IMR-90 (cell line): ENCODE results near the gene DLG5. TPM values are rescaled to one million over a fixed set of nuclear protein-coding genes. Genes with fewer than 3 reads are reported as not detected.

Source experiments
- ATAC-seq: fragments of 200-7000 bp; cut with Tn5 transposase; 2 replicates; pipeline ENCODE4 v1.9.1; 2020; ENCODE audit warnings: low read depth, mild to moderate bottlenecking, moderate library complexity
- BruUV-seq: library from RNA; stranded (reverse); fragments of 400-500 nt; replicated peaks from 2 replicates; lab custom pipeline; 2021; lab: Mats Ljungman, UMichigan
- CTCF ChIA-PET: fragments of 300-600 bp; formaldehyde crosslinking; extraction: SDS; loops from one replicate; lab custom pipeline; 2021; ENCODE audit warnings: antibody characterized with exemption; lab: Yijun Ruan, JAX
- POLR2A ChIA-PET: fragments of 300-600 bp; sonication (Branson Sonifier 250); formaldehyde crosslinking; loops from one replicate; lab custom pipeline; 2022; ENCODE audit warnings: antibody characterized with exemption; ENCODE audit not compliant: unreplicated experiment; lab: Charles Lee
- DNase-seq: peaks from one replicate; pipeline ENCODE4 v3.0.0; 2013
- H2AFZ ChIP-seq: replicated peaks from 2 replicates; pipeline ENCODE3; 2013; ENCODE audit warnings: low read length, mild to moderate bottlenecking; ENCODE audit not compliant: poor library complexity
- H2AK5ac ChIP-seq: 2 replicates; pipeline ENCODE4 v1.6.1; 2013; ENCODE audit warnings: low read depth, low read length, inconsistent platforms
- H2AK9ac ChIP-seq: replicated peaks from 2 replicates; pipeline ENCODE3; 2013; ENCODE audit warnings: mild to moderate bottlenecking, low read depth, low read length, moderate library complexity; ENCODE audit not compliant: poor library complexity
- H2BK120ac ChIP-seq: 2 replicates; pipeline ENCODE4 v1.6.1; 2013; ENCODE audit warnings: low read depth, low read length, inconsistent platforms
- H2BK15ac ChIP-seq: 3 replicates; pipeline ENCODE4 v1.6.1; 2013; ENCODE audit warnings: low read depth, low read length, inconsistent platforms
- H2BK20ac ChIP-seq: 2 replicates; pipeline ENCODE4 v1.6.1; 2013; ENCODE audit warnings: low read depth, mild to moderate bottlenecking, inconsistent platforms, low read length, moderate library complexity
- H2BK5ac ChIP-seq: 2 replicates; pipeline ENCODE4 v1.6.1; 2013; ENCODE audit warnings: mild to moderate bottlenecking, low read depth, low read length, inconsistent platforms; ENCODE audit not compliant: poor library complexity, severe bottlenecking
- H3K14ac ChIP-seq: replicated peaks from 2 replicates; pipeline ENCODE4 v1.6.1; 2013; ENCODE audit warnings: low read depth, low read length, inconsistent platforms
- H3K18ac ChIP-seq: 2 replicates; pipeline ENCODE4 v1.6.1; 2013; ENCODE audit warnings: low read depth, low read length, control low read depth
- H3K23ac ChIP-seq: 2 replicates; pipeline ENCODE4 v1.6.1; 2013; ENCODE audit warnings: low read depth, low read length, inconsistent platforms
- H3K27ac ChIP-seq: 2 replicates; pipeline ENCODE4 v1.5.1; 2013; ENCODE audit warnings: mild to moderate bottlenecking, control low read depth, low read length; ENCODE audit not compliant: insufficient read depth
- H3K27me3 ChIP-seq: 2 replicates; pipeline ENCODE4 v1.6.1; 2013; ENCODE audit warnings: low read length; ENCODE audit not compliant: control insufficient read depth, insufficient read depth
- H3K36me3 ChIP-seq: 2 replicates; pipeline ENCODE4 v1.6.1; 2013; ENCODE audit warnings: low read length, mixed read lengths; ENCODE audit not compliant: control insufficient read depth, insufficient read depth
- H3K4ac ChIP-seq: 2 replicates; pipeline ENCODE4 v1.6.1; 2013; ENCODE audit warnings: low read depth, low read length, inconsistent platforms
- H3K4me1 ChIP-seq: 2 replicates; pipeline ENCODE4 v1.6.1; 2013; ENCODE audit warnings: low read length, mixed read lengths; ENCODE audit not compliant: control insufficient read depth, insufficient read depth
- H3K4me2 ChIP-seq: 2 replicates; pipeline ENCODE4 v1.6.1; 2013; ENCODE audit warnings: low read depth, mild to moderate bottlenecking, control low read depth, low read length, moderate library complexity
- H3K4me3 ChIP-seq: 2 replicates; pipeline ENCODE4 v1.5.1; 2013; ENCODE audit warnings: low read depth, mild to moderate bottlenecking, control low read depth, low read length, moderate library complexity; ENCODE audit not compliant: insufficient read depth
- H3K56ac ChIP-seq: 2 replicates; pipeline ENCODE4 v1.6.1; 2013; ENCODE audit warnings: low read length, inconsistent platforms; ENCODE audit not compliant: insufficient read depth; ENCODE audit errors: extremely low read depth
- H3K79me1 ChIP-seq, 2 experiments: 2 replicates each; pipeline ENCODE4 v1.6.1; 2013; ENCODE audit warnings: low read length in 2 of 2, inconsistent platforms in 1 of 2, low read depth in 1 of 2
- H3K9ac ChIP-seq: 2 replicates; pipeline ENCODE4 v1.6.1; 2013; ENCODE audit warnings: low read depth, low read length, control low read depth
- H3K9me1 ChIP-seq: 2 replicates; pipeline ENCODE4 v1.6.1; 2013; ENCODE audit warnings: low read length, inconsistent platforms; ENCODE audit not compliant: insufficient read depth
- H3K9me3 ChIP-seq: 2 replicates; pipeline ENCODE4 v1.6.1; 2013; ENCODE audit warnings: low read length; ENCODE audit not compliant: control insufficient read depth, insufficient read depth
- H4K20me1 ChIP-seq: 2 replicates; pipeline ENCODE4 v1.6.1; 2013; ENCODE audit warnings: low read length, inconsistent platforms; ENCODE audit not compliant: insufficient read depth
- H4K5ac ChIP-seq: 2 replicates; pipeline ENCODE4 v1.6.1; 2013; ENCODE audit warnings: mild to moderate bottlenecking, low read depth, low read length, control low read depth
- H4K8ac ChIP-seq, 2 experiments: 2 replicates each; pipeline ENCODE4 v1.6.1; 2013; ENCODE audit warnings: low read depth in 2 of 2, low read length in 2 of 2, control low read depth in 1 of 2, inconsistent platforms in 1 of 2
- H4K91ac ChIP-seq: 2 replicates; pipeline ENCODE4 v1.6.1; 2013; ENCODE audit warnings: low read depth, low read length, inconsistent platforms; ENCODE audit not compliant: insufficient read depth
- CHD1 ChIP-seq: IDR thresholded peaks from 2 replicates; pipeline ENCODE4 v1.6.1; 2012; ENCODE audit warnings: low read depth, low read length, improper control_type of control experiment
- MAFK ChIP-seq: IDR thresholded peaks from 2 replicates; pipeline ENCODE4 v1.6.1; 2012; ENCODE audit warnings: low read depth, low read length, improper control_type of control experiment
- POLR2A ChIP-seq: IDR thresholded peaks from 2 replicates; pipeline ENCODE4 v1.6.1; 2012; ENCODE audit warnings: mild to moderate bottlenecking, low read depth, low read length
- RFX5 ChIP-seq: IDR thresholded peaks from 2 replicates; pipeline ENCODE4 v1.8.0; 2012; ENCODE audit warnings: low read depth, mild to moderate bottlenecking, low read length, moderate library complexity
- WGBS, 2 experiments: methylation state at CpG; one replicate each; pipeline versions ENCODE4 v1.1.5 to v1.1.7; 2013; ENCODE audit warnings: missing lambda C conversion rate in 2 of 2; ENCODE audit not compliant: insufficient read length in 1 of 2; ENCODE audit errors: extremely low coverage in 2 of 2; 5-methylcytosine and 5-hydroxymethylcytosine counted together
- dilution Hi-C: fragments of 300-500 bp; cut with HindIII; formaldehyde crosslinking; loops from one replicate; pipeline ENCODE4 v1.14.3; 2018; ENCODE audit warnings: low sequenced_read_pairs; ENCODE audit not compliant: unreplicated experiment
- in situ Hi-C: fragments of 300-500 bp; cut with MboI; formaldehyde crosslinking; loops from 3 replicates; pipeline ENCODE4 v1.14.3; 2019; ENCODE audit warnings: low sequenced_read_pairs, inconsistent platforms, mixed read lengths
- intact Hi-C: fragments of 100-400 bp; cut with micrococcal nuclease; formaldehyde crosslinking; loops from 2 replicates; pipeline ENCODE4 v1.10.0; 2022
- polyA plus RNA-seq, 3 experiments: library from polyadenylated mRNA; depleted of rRNA; stranded (reverse); fragments of >200 nt; gene quantifications; 2 replicates each; pipeline ENCODE4 v1.2.3, GENCODE V29; 2012; ENCODE audit warnings: low replicate concordance in 1 of 3
- total RNA-seq: library from RNA; depleted of rRNA; stranded (reverse); fragments of >200 nt; gene quantifications from 2 replicates; pipeline ENCODE4 v1.2.3, GENCODE V29; 2012

DLG5 gene
- total and polyA plus RNA-seq, 2 of the 4 experiments (the other 2 are of a cell fraction), result 12.7 to 28.7 TPM

DNA sequence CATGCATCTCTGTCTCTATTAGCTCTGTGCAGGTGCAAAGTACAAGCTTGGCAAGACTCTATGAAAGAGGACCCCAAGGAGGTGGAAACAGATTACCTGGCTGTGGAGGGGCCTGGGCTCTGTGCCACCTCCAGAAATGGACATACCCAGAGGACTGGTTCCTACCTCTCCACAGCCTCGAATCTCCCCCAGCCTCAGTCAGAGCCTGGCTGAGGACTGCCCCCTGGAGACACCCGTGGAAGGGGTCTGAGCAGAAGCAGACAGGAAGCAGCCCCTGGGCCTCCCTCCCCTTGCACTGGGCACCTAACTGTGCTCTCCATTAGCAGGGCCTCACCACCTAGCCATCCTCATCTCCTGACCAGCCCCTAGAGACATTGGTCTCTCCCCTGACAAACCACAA lies 92.0 kb downstream of the DLG5 start:
- Histone ChIP-seq H3K9me1 (no peaks in the 10 kb centered on the region), H2BK20ac (no peak overlapping the region), H3K9me3 (no peaks in the 10 kb centered on the region), H2AFZ (no peak overlapping the region), H2BK120ac (no peak overlapping the region), H3K14ac (no peak overlapping the region), H3K56ac (no peak overlapping the region), H3K4me1 (peaks cover 2% of the 10 kb centered on the region), H3K23ac (no peak overlapping the region), H2BK5ac (no peak overlapping the region), H4K8ac (no peak overlapping the region), H3K36me3 (peaks cover 57% of the 10 kb centered on the region), H4K91ac (no peak overlapping the region), H3K4me2 (no peak overlapping the region), H4K5ac (no peak overlapping the region), H2AK9ac (no peak overlapping the region), H4K20me1 (0 out of 2 replicates have a peak, but pooled peaks cover 4% of the 10 kb centered on the region), H3K18ac (no peak overlapping the region), H2AK5ac (no peak overlapping the region), H3K27me3 (no peaks in the 10 kb centered on the region), H3K4me3 (no peak overlapping the region), H3K27ac (no peak overlapping the region), H2BK15ac (no peak overlapping the region), H3K4ac (no peak overlapping the region), H3K79me1 (peaks cover 14 to 31% of the 10 kb centered on the region in 2 experiments; a peak in 3 of 4 replicates), H3K9ac (no peak overlapping the region)
- TF ChIP-seq POLR2A, result no peak
- TF ChIP-seq MAFK, result no peak
- TF ChIP-seq RFX5, result no peak
- no peak for TF ChIP-seq CHD1
- no TSS peak for BruUV-seq
- no peak for ATAC-seq
- ChIA-PET POLR2A (no interaction called here), CTCF (no interaction called here)
- no peak for DNase-seq
- dilution Hi-C loops, result no loop called here
- intact Hi-C loops, result no loop called here
- no CpG with 5 or more reads among the region's 2 CpGs for WGBS, 2 experiments
- in situ Hi-C loops, result no loop called here
